ENCODE data around the gene FCN2. TPM values are rescaled to one million over a fixed set of nuclear protein-coding genes. Genes with fewer than 3 reads are reported as not detected.

Gene FCN2
- total and polyA plus RNA-seq, 2 of the 13 experiments (the other 11 are each of a cell fraction or from before 2014, with no cell fraction given), result not detected

GRCh38 chr9:134936346-134937163 is 55.9 kb downstream of the FCN2 start:
- no peak overlapping the region for H3K27ac ChIP-seq (ENCODE audit: extremely low read length, insufficient read depth, low read length)
- 1% methylated on average over 12 of the region's 13 CpGs for WGBS (ENCODE audit: low lambda C conversion rate)
- H3K4me1 ChIP-seq (ENCODE audit: insufficient read depth, low read length), result no peaks in the 10 kb centered on the region
- POLR2A ChIA-PET, result no interaction called here
- TF ChIP-seq NFYB (CRISPR knock-in tag; IDR thresholded peaks at IDR 0.05), result no peak
- no peak for TF ChIP-seq ZNF589 (CRISPR knock-in tag; conservative IDR thresholded peaks at IDR 0.05)
- no peak for TF ChIP-seq CENPX (CRISPR knock-in tag; IDR thresholded peaks at IDR 0.05)
- TF ChIP-seq ZNF30 (CRISPR knock-in tag; IDR thresholded peaks at IDR 0.05), result no peak
- TF ChIP-seq NFATC3 (CRISPR knock-in tag; IDR thresholded peaks at IDR 0.05), result no peak
- TF ChIP-seq ZNF646 (CRISPR knock-in tag; IDR thresholded peaks at IDR 0.05), result no peak
- no peak for TF ChIP-seq TMF1 (CRISPR knock-in tag; IDR thresholded peaks at IDR 0.05; ENCODE audit: low read depth)
- H4K20me1 ChIP-seq (ENCODE audit: insufficient read depth, low read length), result 0 out of 2 replicates have a peak, but pooled peaks cover 2% of the 10 kb centered on the region
- H3K9ac ChIP-seq (ENCODE audit: insufficient read depth, low read depth, low read length), result no peak overlapping the region
- H3K4me2 ChIP-seq (ENCODE audit: low read depth, low read length), result no peak overlapping the region
- in situ Hi-C loops (cut with HindIII; ENCODE audit: extremely low pct_ligation_motif_present, low pct_unique_long_range_greater_than_20kb) (no loop called here), intact Hi-C loops (cut with micrococcal nuclease; ENCODE audit: unreplicated experiment) (no loop called here)
- H3K9me3 ChIP-seq (ENCODE audit: low read length), result no peaks in the 10 kb centered on the region
- ATAC-seq, result no peak
- H2AFZ ChIP-seq (ENCODE audit: low read length), result no peak overlapping the region
- no peaks in the 10 kb centered on the region for H3K79me2 ChIP-seq (ENCODE audit: insufficient read depth, low read length)
- BruUV-seq (replicated peaks), result no TSS peak
- no peak for FAIRE-seq
- no peaks in the 10 kb centered on the region for H3K36me3 ChIP-seq (replicated peaks in 1 of 2; ENCODE audit: control insufficient read depth in 1 of 2, insufficient read depth in 2 of 2, low read length in 2 of 2)
- H3K27me3 ChIP-seq (ENCODE audit: control insufficient read depth in 1 of 2, insufficient read depth in 2 of 2, low read length in 2 of 2), result peaks cover 14 to 87% of the 10 kb centered on the region in 2 experiments
- CTCF ChIA-PET (ENCODE audit: low intra/inter-chr PET ratio, low total read pairs), result no interaction called here
- DNase-seq (ENCODE audit: low spot score), result no peak
- no peak overlapping the region for H3K4me3 ChIP-seq (replicated peaks in 1 of 3; ENCODE audit: insufficient read depth in 1 of 3, low read depth in 2 of 3, low read length in 3 of 3)

Small RNAs within 50 kb of the gene (microRNA-seq; reads per million reads assigned to microRNA genes)
- gene MIR3689A (not detected), gene MIR3689B (not detected), gene MIR3689C (not detected), gene MIR3689D1 (not detected), gene MIR3689D2 (not detected), gene MIR3689E (not detected), gene MIR3689F (0.51 reads per million)

Small RNAs within 50 kb of the gene (small RNA-seq; reads per million reads assigned to genes)
- gene AL603650.1 (ENCODE audit: insufficient read depth in 2 of 3, insufficient read length in 3 of 3, low read depth in 2 of 3, low replicate concordance in 1 of 3) (0 reads per million in 3 experiments), gene MIR3689A (ENCODE audit: insufficient read depth in 2 of 3, insufficient read length in 3 of 3, low read depth in 2 of 3, low replicate concordance in 1 of 3) (0 reads per million in 3 experiments), gene MIR3689B (ENCODE audit: insufficient read depth in 2 of 3, insufficient read length in 3 of 3, low read depth in 2 of 3, low replicate concordance in 1 of 3) (0 reads per million in 3 experiments), gene MIR3689C (ENCODE audit: insufficient read depth in 2 of 3, insufficient read length in 3 of 3, low read depth in 2 of 3, low replicate concordance in 1 of 3) (0 reads per million in 3 experiments), gene MIR3689D1 (ENCODE audit: insufficient read depth in 2 of 3, insufficient read length in 3 of 3, low read depth in 2 of 3, low replicate concordance in 1 of 3) (0 reads per million in 3 experiments), gene MIR3689D2 (ENCODE audit: insufficient read depth in 2 of 3, insufficient read length in 3 of 3, low read depth in 2 of 3, low replicate concordance in 1 of 3) (0 reads per million in 3 experiments), gene MIR3689E (ENCODE audit: insufficient read depth in 2 of 3, insufficient read length in 3 of 3, low read depth in 2 of 3, low replicate concordance in 1 of 3) (0 reads per million in 3 experiments), gene MIR3689F (ENCODE audit: insufficient read depth in 2 of 3, insufficient read length in 3 of 3, low read depth in 2 of 3, low replicate concordance in 1 of 3) (0 reads per million in 3 experiments)

Other genes with a start within 250 kb of the FCN2 start
- not detected in 2 replicates for gene COL5A1, start 239.0 kb upstream of the FCN2 start, total RNA-seq (2016; rRNA removed; fragmentation: Illumina TruSeq; extraction: Trizol)
- under 0.01 TPM in 1 of 2 replicates, not detected in the other for gene COL5A1, start 239.0 kb upstream of the FCN2 start, polyA plus RNA-seq (2011; rRNA removed)
- gene FCN1, start 37.1 kb downstream of the FCN2 start, total RNA-seq (2016; rRNA removed; fragmentation: Illumina TruSeq; extraction: Trizol), result not detected in 2 replicates
- gene FCN1, start 37.1 kb downstream of the FCN2 start, polyA plus RNA-seq (2011; rRNA removed), result not detected in 2 replicates
- gene OLFM1, start 206.9 kb downstream of the FCN2 start, total RNA-seq (2016; rRNA removed; fragmentation: Illumina TruSeq; extraction: Trizol), result not detected in 2 replicates
- 0.03 TPM in 1 of 2 replicates, not detected in the other for gene OLFM1, start 206.9 kb downstream of the FCN2 start, polyA plus RNA-seq (2011; rRNA removed)

Data from HepG2 (cell line).